LoVo (cell line): ENCODE measurements around the gene PJA2.
"Not testable (repeated sequence)": the region's sequence is repeated elsewhere in the genome, so short reads cannot be mapped to it uniquely, and the experiment has no call there.

Experiments
- DNase-seq: peaks from one replicate; pipeline ENCODE4 v3.0.0-alpha.2; 2016; ENCODE audit warnings: low spot score

The PJA2 gene

GRCh38 chr5:109409844-109410388, at the start of gene PJA2:
Gene PJA2, minus strand, starts transcription at chr5:109409974. Its CDS starts 26,541 bp downstream, at chr5:109383433.
- peak; percentile 97 for DNase-seq

- DNase-seq, result peak; percentile 42
Observed at GRCh38 chr5:109455598-109456096, 45.9 kb upstream of the PJA2 start.

DNA sequence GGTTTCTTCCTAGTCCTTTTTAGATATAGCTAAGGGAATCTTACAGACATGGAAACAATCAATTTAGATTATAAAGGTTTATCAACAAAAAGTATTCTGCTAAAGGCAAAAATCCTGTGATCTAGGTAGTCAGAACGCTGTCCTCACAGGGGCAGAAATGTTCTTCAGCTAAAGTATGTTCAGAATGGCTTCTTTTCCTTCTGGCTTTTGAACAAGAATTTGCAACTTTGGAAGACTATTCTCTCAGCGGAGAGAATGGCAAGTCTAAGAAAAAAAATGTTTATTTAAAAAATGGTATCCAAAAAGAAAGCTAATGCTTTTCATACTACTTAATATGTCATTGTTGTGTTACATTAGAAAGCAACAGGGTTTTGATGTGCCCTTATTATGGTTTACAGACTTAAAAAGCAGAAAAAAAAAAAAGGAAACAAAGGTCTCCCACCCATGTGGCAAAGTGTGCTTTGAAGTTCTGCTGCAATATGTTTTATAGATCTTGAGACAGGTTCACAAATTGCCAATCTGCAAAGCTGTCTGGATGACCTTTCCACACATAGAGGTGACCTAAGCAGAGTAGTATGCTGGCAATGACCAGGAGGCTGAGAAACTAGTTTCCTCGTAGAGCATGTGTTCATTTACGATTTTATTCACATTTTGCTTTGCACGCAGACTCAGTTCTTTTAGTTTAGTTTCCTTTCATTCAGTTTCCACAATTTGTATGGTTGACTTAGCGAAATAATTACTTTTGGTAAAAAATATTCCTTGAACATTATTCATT, 45.1 kb upstream of the PJA2 start:
- no peak for DNase-seq

GRCh38 chr5:109453251-109453650, 43.5 kb upstream of the PJA2 start:
- DNase-seq, result no peak

DNA sequence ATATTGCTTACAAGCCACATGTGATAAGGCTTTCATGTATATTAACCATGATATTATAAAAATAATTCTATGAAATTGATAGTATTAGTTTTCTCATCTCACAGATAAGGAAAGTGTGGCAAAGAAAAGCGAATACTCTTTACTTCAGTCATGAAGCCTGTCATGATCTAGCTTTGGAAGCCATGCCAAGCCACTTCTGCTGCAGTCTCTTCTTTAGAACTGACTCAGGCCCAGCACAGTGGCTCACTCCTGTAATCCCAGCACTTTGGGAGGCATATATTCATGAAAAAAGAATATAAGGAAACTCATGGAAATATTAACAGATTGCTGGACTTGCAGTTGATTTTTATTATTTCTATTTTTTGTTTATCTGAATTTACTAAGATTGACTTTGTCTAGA, 42.9 kb upstream of the PJA2 start:
- DNase-seq, result no peak

DNA sequence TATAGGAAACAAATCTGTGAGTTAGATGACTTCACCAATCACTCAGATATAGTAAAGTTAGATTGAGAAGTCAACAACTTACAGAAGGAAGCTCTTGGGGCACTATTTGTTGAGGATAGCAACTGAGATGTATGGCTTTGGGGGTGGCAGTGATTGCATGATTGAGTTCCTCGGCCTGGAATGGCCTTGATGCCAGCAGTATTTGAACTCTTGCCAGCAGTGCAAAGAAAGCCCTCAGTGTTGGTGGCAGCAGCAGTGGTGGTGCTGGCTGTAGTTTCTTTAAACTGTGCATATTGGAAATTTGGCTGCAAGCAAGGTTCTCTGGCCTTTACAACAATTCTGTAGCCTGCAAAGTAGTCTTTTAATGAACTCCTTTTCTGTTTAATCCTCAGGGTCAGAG, 41.4 kb upstream of the PJA2 start:
- no peak for DNase-seq

DNA sequence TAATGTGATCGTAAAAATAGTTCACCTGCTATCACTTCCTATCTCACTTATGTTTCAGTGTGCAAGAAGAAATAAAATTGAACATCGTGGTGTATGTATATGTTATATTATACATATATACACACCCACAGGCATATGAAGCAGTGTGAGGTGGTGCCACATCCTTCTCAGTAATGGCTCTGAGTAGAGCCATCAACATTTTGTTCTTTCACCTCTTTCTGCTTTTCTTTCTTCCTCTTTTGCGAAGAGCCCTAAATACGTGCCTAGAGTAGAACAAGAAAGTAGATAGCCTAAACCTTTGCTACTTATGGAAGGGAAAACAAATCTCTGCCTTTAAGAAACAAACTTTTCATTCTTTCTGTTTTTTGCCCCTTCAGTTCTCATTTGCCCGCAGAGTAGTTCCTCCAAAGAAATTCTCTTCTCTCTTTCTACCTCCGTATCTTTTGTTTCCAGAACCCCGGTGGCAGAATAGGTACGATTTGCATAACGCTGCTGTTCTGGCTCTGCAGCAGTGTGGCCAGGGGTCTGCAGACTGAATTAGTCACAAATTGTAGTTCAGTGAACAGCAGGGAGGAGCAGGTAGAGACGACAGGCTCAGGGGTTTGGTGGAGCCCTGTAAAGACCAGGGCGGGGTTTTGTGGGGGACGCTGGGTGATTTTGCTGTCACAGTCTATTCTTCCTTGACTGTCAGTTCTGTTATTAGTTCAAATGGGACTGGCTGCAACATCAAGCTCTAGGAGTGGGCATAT, 40.5 kb upstream of the PJA2 start:
- DNase-seq, result no peak

- DNase-seq, result no peak
Observed at GRCh38 chr5:109448838-109449237, 39.1 kb upstream of the PJA2 start.

DNA sequence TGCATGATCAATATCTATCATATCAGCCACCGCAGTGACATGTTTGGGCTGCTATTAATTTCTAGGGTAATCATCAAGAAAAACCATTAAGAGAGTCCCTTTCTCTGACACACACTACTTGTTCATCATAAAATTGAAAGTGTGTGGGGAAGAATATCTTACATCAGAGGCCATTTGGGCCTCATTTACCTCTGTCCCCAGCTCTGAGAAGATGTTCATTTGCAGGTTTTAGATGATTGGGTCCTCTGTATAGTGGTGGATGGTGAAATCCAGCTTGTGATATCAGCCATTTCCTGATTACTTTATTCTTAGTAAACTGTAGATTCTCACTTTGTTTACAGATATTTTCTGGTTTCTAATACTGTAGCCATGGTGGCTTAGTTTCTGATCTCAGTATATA, 29.8 kb upstream of the PJA2 start:
- DNase-seq, result no peak

- no peak for DNase-seq
Observed at GRCh38 chr5:109426075-109426474, 16.3 kb upstream of the PJA2 start.

DNA sequence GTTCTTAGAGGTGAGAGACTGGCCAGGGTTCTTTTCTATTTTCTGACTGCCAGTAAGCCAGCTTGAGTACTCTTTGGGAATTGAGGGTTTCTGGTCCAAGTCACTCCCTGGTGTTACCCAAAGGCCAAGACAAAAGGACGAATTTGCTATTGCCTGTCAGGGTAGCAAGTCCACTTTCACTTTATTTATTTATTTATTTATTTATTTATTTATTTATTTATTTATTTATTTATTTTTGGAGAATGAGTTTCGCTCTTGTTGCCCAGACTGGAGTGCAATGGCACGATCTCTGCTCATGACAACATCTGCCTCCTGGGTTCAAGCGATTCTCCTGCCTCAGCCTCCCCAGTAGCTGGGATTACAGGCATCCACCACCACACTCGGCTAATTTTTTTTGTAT, 15.7 kb upstream of the PJA2 start:
- not testable (repeated sequence) for DNase-seq

- no peak for DNase-seq
Observed at GRCh38 chr5:109421956-109422355, 12.2 kb upstream of the PJA2 start.

DNA sequence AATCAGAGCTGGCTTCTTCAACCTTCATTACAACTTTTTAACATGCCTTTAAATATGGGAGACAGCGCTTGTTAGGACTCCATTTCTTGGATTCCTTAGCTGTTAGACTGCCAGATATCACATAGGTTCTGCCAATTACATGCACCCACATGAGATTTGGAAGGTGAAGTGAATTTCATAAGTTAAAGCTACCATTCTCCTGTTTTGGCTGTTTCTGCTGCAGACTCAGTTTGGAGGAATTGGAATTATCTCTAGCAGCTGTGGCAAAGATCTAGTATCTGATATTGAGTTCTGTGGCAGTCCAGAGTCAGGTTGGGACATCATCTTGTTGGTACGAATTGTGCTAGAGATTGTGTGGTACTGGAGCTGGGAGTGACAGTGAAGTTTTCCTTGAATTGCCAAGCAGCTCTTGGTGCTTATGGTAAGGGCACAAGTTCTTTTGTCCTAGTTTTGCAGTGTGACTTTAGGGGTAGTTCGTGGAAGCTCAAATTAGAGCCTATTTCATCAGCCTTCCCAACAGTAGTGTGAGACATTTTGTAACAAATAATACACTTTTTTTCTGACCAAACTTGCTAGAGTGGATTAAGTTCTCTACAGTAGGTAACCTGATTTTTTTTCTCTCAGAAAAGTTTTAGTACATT, 9.1 kb upstream of the PJA2 start:
- no peak for DNase-seq

- no peak for DNase-seq
Observed at GRCh38 chr5:109416882-109417281, 7.1 kb upstream of the PJA2 start.

DNA sequence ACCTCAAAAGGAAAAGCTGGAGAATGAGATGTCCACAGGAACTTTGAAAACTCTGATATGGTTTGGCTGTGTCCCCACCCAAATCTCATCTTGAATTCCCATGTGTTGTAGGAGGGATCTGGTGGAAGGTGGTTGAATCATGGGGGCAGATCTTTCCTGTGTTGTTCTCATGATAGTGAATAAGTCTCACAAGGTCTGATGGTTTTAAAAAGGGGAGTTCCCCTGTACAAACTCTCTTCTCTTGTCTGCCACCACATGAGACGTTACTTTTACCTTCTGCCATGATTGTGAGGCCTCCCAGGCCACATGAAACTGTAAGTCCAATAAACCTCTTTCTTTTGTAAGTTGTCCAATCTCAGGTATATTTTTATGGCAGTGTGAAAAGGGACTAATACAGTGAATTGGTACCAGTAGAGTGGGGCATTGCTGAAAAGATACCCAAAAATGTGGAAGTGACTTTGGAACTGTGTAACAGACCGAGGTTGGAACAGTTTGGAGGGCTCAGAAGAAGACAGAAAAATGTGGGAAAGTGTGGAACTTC, 4.2 kb upstream of the PJA2 start:
- not testable (repeated sequence) for DNase-seq

- DNase-seq, result no peak
Observed at GRCh38 chr5:109413458-109413857, 3.7 kb upstream of the PJA2 start.

DNA sequence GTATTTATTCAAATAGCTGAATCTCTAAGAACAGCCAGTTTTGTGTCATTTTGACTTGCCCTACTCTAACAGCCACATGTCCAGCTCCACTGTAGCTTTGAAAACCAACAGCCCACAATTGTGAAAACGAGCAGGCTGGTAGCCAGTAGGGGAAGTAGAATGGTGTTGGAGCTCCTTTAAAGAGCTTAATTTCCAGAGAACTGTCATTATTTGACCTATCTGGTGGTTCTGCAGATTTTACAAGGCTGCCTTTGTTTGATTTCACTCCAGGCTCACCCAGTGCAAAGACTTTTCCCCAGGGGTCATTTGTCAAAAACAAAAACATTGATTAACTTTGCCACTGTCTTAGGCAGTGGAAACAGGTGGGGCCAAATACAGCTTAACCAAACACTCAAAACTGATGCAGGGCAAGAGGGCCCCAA, 3.2 kb upstream of the PJA2 start:
- no peak for DNase-seq

DNA sequence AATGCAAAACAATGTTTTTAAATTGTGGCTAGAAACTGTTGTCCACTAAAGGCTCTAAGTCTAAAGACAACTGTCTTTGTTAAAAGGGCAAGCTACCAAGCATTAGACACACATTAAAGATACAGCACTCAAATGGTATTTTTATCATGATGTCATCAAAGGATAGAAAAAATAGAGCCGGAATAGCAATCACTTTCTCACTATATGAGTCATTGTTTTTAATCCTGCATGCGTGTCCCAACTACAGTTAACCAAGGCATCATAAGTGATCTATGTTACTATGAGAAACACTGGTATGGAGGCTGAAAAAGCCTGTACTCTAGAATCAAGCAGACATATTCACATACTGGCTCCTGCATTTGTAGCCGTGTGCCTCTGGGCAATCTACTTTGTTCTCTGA, 1.9 kb upstream of the PJA2 start:
- peak; percentile 36 for DNase-seq

DNA sequence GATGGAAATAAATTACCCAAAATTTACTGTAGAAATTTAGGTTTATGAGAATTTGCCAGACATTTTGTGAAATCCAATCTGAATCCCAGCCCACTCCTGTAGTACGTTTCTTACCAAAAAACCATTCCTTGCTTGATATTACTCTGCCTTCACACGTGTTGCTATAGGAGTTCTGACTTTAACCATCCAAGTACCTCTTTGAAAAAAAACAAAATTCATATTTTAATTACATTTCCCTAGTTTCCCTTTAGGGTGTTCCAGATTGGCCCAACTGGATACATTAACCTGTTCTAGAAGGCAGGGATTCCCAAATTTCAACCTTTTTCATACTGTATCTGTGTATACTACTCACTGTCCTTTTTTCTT, 1.4 kb upstream of the PJA2 start:
- no peak for DNase-seq

DNA sequence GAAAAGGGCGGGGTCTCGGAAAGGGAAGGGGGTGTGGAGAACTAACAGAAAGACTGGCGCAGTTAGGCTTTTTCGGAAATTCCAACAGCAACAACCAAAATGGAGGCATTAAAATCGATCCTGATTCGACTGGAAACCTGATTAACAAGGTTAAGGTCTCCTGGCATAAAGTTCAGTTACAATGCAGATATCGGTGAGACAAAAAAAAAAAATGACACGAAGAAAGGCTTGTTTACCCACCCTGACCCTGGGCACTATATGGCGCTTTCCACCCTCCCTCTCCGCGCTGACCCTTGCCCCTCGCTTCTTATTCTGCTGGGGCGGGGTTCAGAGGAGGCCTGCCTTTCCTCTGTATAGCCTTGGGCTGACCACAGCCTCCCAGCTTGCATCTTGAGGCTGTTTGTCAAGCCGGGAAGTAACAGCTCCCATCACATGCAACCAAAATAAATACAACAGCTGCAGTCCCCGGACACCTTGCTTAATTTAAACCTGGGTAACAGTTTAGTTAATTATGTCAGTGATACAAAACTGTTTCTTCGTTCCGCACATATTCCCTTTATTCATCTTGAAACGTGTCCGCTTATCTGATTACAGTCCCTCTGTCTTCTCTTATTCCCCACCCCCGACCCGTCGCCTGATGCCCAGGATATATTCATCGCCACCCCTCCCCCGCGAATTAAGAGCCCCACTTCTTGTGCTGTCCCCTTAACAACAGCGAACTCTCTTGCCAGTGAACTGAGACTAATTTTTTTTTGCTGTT, 795 bp upstream of the PJA2 start:
- peak; percentile 73 for DNase-seq

- peak; percentile 62 for DNase-seq
Observed at GRCh38 chr5:109408991-109409843, 557 bp downstream of the PJA2 start.
